ENCODE data around the gene CHSY3. TPM values are rescaled to one million over a fixed set of nuclear protein-coding genes. Genes with fewer than 3 reads are reported as not detected.

Gene CHSY3
- total RNA-seq, 2 donors from 2014 or later = 1.2 to 2.0 TPM

- Mint-ChIP-seq H3K4me3 (no peak overlapping the region), H3K36me3 (ENCODE audit: low read depth) (no peaks in the 10 kb centered on the region), H3K27ac (no peak overlapping the region), H3K9me3 (no peaks in the 10 kb centered on the region), H3K27me3 (ENCODE audit: insufficient read depth) (no peaks in the 10 kb centered on the region), H3K4me1 (no peaks in the 10 kb centered on the region)
- Histone ChIP-seq H3K9me3 (ENCODE audit: control insufficient read depth, low read length) (no peaks in the 10 kb centered on the region), H3K27me3 (ENCODE audit: control insufficient read depth, insufficient read depth, low read length, poor library complexity, severe bottlenecking) (no peaks in the 10 kb centered on the region), H3K4me3 (ENCODE audit: low read length) (no peak overlapping the region), H3K9ac (ENCODE audit: extremely low read depth, low read length, poor library complexity, severe bottlenecking) (no peak overlapping the region), H3K4me1 (ENCODE audit: control insufficient read depth, insufficient read depth, low read length) (no peaks in the 10 kb centered on the region), H3K36me3 (ENCODE audit: control insufficient read depth, insufficient read depth, low read length) (no peaks in the 10 kb centered on the region), H3K27ac (ENCODE audit: low read depth, low read length) (no peak overlapping the region)
- WGBS, 2 experiments (ENCODE audit: insufficient coverage in 1 of 2, insufficient read length in 1 of 2) = 94% methylated on average over 1 of the region's 1 CpG; no CpG with 5 or more reads in 1 of the 2 experiments
- no peak for DNase-seq
- TF ChIP-seq CTCF (conservative IDR thresholded peaks at IDR 0.05) = no peak
Observed at GRCh38 chr5:130068988-130069387, 164.7 kb downstream of the CHSY3 start.

- no peak overlapping the region for H3K27ac ChIP-seq (ENCODE audit: low read depth, low read length)
- Mint-ChIP-seq H3K27ac (no peak overlapping the region), H3K4me1 (no peaks in the 10 kb centered on the region), H3K4me3 (no peak overlapping the region), H3K27me3 (ENCODE audit: insufficient read depth) (no peaks in the 10 kb centered on the region), H3K9me3 (no peaks in the 10 kb centered on the region), H3K36me3 (ENCODE audit: low read depth) (no peaks in the 10 kb centered on the region)
- no peak overlapping the region for H3K9ac ChIP-seq (ENCODE audit: extremely low read depth, low read length, poor library complexity, severe bottlenecking)
- no peak for TF ChIP-seq CTCF (conservative IDR thresholded peaks at IDR 0.05)
- WGBS, 2 experiments (ENCODE audit: insufficient coverage in 1 of 2, insufficient read length in 1 of 2) = 80 to 99% methylated on average over 1 to 3 of the region's 3 CpGs
- H3K4me1 ChIP-seq (ENCODE audit: control insufficient read depth, insufficient read depth, low read length) = no peaks in the 10 kb centered on the region
- H3K4me3 ChIP-seq (ENCODE audit: low read length) = no peak overlapping the region
- DNase-seq = no peak
- no peaks in the 10 kb centered on the region for H3K27me3 ChIP-seq (ENCODE audit: control insufficient read depth, insufficient read depth, low read length, poor library complexity, severe bottlenecking)
- no peaks in the 10 kb centered on the region for H3K9me3 ChIP-seq (ENCODE audit: control insufficient read depth, low read length)
- H3K36me3 ChIP-seq (ENCODE audit: control insufficient read depth, insufficient read depth, low read length) = no peaks in the 10 kb centered on the region
Observed at GRCh38 chr5:130074820-130075219, 170.6 kb downstream of the CHSY3 start.

- H3K9me3 ChIP-seq (ENCODE audit: control insufficient read depth, low read length) = no peaks in the 10 kb centered on the region
- H3K27ac Mint-ChIP-seq = no peak overlapping the region
- H3K27me3 Mint-ChIP-seq (ENCODE audit: insufficient read depth) = no peaks in the 10 kb centered on the region
- H3K36me3 ChIP-seq (ENCODE audit: control insufficient read depth, insufficient read depth, low read length) = no peaks in the 10 kb centered on the region
- H3K4me1 ChIP-seq (ENCODE audit: control insufficient read depth, insufficient read depth, low read length) = no peaks in the 10 kb centered on the region
- no peaks in the 10 kb centered on the region for H3K27me3 ChIP-seq (ENCODE audit: control insufficient read depth, insufficient read depth, low read length, poor library complexity, severe bottlenecking)
- no peak overlapping the region for H3K27ac ChIP-seq (ENCODE audit: low read depth, low read length)
- H3K9ac ChIP-seq (ENCODE audit: extremely low read depth, low read length, poor library complexity, severe bottlenecking) = no peak overlapping the region
- no peaks in the 10 kb centered on the region for H3K9me3 Mint-ChIP-seq
- 89% methylated on average over 2 of the region's 2 CpGs; no CpG with 5 or more reads in 1 of the 2 experiments for WGBS, 2 experiments (ENCODE audit: insufficient coverage in 1 of 2, insufficient read length in 1 of 2)
- no peak overlapping the region for H3K4me3 ChIP-seq (ENCODE audit: low read length)
- no peak overlapping the region for H3K4me3 Mint-ChIP-seq
- peak; percentile 59 for TF ChIP-seq CTCF (conservative IDR thresholded peaks at IDR 0.05)
- H3K4me1 Mint-ChIP-seq = peaks cover 5% of the 10 kb centered on the region
- H3K36me3 Mint-ChIP-seq (ENCODE audit: low read depth) = no peaks in the 10 kb centered on the region
- no peak for DNase-seq
Observed at GRCh38 chr5:130077007-130077406, 172.7 kb downstream of the CHSY3 start.

Data from endodermal cell (in vitro differentiated cells).